Lower lobe of right lung (tissue), 2 donors: ENCODE data around the gene NT5C3B. TPM values are rescaled to one million over a fixed set of nuclear protein-coding genes. Genes with fewer than 3 reads are reported as not detected.

Source experiments
- ATAC-seq, 2 donors: fragments of 200-7000 bp; cut with Tn5 transposase; one replicate each; pipeline ENCODE4 v1.9.1; 2020 to 2022; ENCODE audit warnings: mild to moderate bottlenecking in 2 of 2, moderate library complexity in 2 of 2
- DNase-seq: peaks from one replicate; pipeline ENCODE4 v3.0.0-alpha.2; 2020
- H3K27ac ChIP-seq: fragments of 200-600 bp; one replicate; pipeline ENCODE4 v1.8.0; 2022
- H3K27me3 ChIP-seq: fragments of 200-600 bp; one replicate; pipeline ENCODE4 v1.8.0; 2022; ENCODE audit warnings: low read depth
- H3K36me3 ChIP-seq: fragments of 200-600 bp; one replicate; pipeline ENCODE4 v1.8.0; 2022; ENCODE audit warnings: mild to moderate bottlenecking
- H3K4me1 ChIP-seq: fragments of 200-600 bp; one replicate; pipeline ENCODE4 v1.8.0; 2022
- H3K4me3 ChIP-seq: fragments of 200-600 bp; one replicate; pipeline ENCODE4 v1.8.0; 2022; ENCODE audit warnings: mild to moderate bottlenecking
- H3K9me3 ChIP-seq: fragments of 200-600 bp; one replicate; pipeline ENCODE4 v1.8.0; 2022
- intact Hi-C: fragments of 100-400 bp; cut with DNase I; formaldehyde crosslinking; loops from one replicate; pipeline ENCODE4 v1.11.0; 2022
- total RNA-seq: library from RNA; stranded (reverse); fragmentation: NEBNext Ultra II Directional; extraction: Animal tissue kit (Norgen Biotek cat#: 25700); gene quantifications from one replicate; pipeline ENCODE4 v1.2.1, GENCODE V29; 2021
- TF ChIP-seq, protein P1 (sequence below): fragments of 200-600 bp; IDR thresholded peaks from one replicate; pipeline ENCODE4 v1.8.0; 2022; ENCODE audit warnings: antibody characterized with exemption, mild to moderate bottlenecking
- donor health status: DM: no; HTN: yes; CAD: no; lungs with severe emphysema.

The NT5C3B gene
- total RNA-seq, 1 donor from 2014 or later = 32.0 TPM

DNA sequence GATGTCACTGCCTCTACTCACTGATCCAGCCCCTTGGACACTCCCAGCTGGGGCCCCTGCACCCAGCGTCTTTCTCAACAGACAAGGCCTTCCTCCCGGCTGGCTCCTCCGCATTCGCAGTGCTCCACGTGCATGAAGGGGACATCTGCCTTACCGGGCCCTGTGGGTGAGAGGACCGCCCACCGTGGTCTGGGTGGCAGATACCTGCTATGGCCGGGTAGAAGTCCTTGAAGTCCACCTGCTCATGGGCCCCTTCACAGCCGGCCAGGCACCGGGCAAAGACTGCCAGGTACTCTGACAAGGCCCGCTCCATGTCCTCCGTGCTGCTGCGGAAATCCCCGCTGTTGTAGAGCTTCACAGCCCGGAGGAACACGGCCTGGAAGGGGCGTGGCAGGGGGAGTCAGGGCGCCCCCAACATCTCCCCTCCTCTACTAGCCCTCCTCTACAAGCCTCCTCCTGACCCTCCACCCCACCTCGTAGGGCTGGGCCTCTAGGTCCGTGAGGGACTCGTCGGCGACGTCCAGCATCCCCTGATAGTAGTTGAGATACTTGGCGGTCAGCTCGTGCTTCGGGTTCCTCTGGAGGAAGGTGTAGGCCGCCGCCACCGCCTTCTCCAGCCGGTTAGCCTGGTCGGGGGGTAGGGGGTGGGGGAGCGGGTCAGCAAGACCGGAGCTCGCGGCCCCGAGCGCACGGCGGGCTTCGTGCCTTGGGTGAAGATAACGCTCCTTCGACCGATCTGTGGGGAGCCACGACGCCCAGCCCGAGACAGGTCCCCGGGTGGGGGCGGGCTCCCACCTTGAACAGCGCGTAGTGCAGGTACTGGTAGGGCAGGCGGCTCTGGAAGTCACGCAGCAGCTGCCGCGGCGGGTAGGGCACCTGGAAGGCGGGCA is 25.1 kb downstream of the NT5C3B start:
- no peaks in the 10 kb centered on the region for H3K27me3 ChIP-seq
- H3K4me1 ChIP-seq = peaks cover 27% of the 10 kb centered on the region
- intact Hi-C loops = no loop called here
- ATAC-seq (peak; percentile 41 to 55), DNase-seq (peak; percentile 58)
- TF ChIP-seq, protein P1, sequence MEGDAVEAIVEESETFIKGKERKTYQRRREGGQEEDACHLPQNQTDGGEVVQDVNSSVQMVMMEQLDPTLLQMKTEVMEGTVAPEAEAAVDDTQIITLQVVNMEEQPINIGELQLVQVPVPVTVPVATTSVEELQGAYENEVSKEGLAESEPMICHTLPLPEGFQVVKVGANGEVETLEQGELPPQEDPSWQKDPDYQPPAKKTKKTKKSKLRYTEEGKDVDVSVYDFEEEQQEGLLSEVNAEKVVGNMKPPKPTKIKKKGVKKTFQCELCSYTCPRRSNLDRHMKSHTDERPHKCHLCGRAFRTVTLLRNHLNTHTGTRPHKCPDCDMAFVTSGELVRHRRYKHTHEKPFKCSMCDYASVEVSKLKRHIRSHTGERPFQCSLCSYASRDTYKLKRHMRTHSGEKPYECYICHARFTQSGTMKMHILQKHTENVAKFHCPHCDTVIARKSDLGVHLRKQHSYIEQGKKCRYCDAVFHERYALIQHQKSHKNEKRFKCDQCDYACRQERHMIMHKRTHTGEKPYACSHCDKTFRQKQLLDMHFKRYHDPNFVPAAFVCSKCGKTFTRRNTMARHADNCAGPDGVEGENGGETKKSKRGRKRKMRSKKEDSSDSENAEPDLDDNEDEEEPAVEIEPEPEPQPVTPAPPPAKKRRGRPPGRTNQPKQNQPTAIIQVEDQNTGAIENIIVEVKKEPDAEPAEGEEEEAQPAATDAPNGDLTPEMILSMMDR = no peak
- peak overlapping the region; percentile 84 for H3K4me3 ChIP-seq
- peak overlapping the region; percentile 73 for H3K27ac ChIP-seq
- no peaks in the 10 kb centered on the region for H3K36me3 ChIP-seq
- H3K9me3 ChIP-seq = no peaks in the 10 kb centered on the region

DNA sequence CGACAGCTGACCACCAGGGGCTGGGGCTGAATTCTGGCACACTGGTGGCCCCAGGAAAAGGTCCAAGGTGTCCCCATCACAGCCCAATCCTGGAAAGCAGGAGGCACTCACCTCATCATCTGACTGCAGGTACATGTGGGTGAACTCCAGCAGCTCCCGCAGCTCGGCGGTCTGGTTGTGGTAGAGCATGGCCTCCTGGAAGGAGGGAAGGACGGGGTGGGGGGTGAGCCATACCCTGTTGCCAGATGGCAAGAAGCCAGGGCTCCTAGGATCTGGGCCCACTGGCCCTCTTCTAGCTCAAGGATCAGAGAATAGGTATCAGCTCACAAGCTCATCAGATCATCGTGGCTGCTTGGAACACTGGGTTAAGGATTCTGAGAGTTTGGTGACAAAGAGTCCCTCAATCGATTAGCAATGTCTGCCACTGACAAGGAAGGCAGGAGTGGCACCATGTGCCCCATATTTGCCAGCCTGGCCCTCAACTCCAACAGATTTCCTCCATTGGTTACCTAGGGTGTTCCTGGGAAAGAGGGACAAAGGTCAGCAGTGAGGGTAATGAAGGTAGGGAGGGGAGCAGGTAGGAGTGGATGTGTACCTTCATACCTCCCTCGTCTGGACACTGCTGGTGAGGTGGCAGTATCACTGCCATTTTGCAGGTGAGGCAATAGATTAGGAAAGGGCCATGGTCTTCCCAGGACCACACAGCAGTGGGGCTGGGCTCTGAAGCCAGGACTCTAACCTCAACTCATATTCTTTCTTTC is 29.2 kb downstream of the NT5C3B start:
- Histone ChIP-seq H3K4me1 (peaks cover 20% of the 10 kb centered on the region), H3K36me3 (no peaks in the 10 kb centered on the region), H3K27ac (no peak overlapping the region), H3K27me3 (no peaks in the 10 kb centered on the region), H3K4me3 (no peak overlapping the region), H3K9me3 (no peaks in the 10 kb centered on the region)
- TF ChIP-seq, protein P1 = no peak
- DNase-seq = no peak
- ATAC-seq = no peak
- intact Hi-C loops = no loop called here

DNA sequence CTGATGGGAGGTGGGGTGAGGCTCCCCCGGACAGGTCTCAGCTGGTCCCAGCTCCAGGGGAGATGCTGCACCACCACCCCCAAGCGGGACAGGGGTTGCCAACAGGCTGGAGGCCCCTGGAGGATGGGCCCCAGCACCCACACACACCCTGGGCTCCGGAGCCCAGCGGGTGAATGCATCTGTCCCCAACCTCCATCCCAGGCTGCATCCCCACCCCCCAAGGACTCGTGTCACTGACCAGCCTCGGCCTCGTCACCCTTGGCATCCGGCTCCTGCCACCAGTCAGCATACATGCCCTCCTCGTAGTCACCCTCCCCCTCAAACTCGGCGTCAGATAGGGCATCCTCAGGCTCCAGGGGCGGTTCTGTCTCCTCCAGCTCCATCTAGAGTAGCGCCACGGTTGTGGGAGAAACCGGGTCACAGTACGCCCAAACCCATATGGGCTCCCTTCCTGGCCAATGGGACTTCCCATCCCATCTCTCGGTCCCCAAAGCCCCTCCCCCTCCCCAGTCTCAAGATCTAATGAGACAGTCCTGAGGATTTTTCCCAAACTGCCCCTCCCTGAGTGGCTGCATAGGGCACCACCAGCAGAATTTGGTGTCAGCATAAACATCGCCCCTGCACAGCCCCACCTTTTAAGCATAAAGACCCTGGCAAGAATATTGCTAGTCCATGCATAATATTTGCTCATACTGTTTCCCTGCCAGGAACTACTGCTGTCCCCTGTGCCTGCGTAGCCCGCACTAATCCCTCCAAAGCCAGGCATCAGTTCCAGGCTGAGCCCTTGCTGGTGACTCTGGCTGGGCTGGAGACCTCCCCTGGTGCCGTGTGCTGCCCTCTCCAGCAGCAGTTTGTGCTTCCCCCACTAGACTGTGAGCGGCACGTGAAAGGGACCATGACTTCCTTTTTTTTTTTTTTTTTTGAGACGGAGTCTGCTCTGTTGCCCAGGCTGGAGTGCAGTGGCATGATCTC is 32.7 kb downstream of the NT5C3B start:
- intact Hi-C loops = no loop called here
- no peak for DNase-seq

DNA sequence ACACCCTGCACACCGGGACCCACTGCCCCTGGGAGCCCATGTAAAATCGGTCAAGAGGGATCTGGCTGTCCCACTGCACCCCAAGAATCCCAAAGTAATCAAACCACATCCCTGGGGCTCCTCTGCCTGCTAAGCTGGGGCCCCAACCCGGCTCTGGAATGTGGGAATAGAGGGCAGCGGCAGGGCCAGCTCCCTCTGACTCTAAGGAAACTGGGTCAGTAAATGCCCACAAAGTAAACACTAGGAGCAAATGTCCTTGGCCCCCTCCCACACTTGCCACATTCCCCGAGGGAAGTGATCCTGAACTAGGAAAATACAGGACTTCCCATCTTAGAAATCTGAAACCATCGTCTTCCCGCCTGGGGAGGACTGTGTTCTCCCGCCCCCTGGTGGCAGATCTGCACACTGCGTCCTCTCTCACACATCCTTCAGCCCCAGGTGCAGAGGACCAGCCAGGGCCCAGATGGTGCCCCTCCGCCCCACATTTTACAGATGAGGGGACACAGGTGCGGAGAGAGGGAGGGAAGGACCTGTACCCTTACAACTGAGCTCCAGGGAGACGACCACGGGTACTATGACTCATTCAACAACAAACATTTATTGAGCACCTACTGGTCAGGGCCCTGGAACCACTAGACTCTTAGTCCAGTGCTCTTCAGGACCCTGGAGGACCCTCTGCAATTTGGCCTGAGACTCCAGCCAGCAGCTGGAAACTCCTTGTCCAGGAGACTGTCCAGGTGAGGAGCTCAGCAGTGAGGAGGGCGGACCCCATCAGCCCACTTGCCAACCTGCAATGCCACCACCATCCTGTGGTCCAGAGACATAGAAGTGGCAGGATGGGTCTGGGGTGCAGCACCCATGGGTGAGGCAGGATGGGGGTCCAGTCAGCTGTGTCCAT is 34.4 kb downstream of the NT5C3B start:
- no peaks in the 10 kb centered on the region for H3K9me3 ChIP-seq
- H3K4me1 ChIP-seq = peaks cover 10% of the 10 kb centered on the region
- intact Hi-C loops = no loop called here
- TF ChIP-seq, protein P1 = peak; percentile 96
- H3K4me3 ChIP-seq = no peak overlapping the region
- DNase-seq = peak; percentile 87
- H3K36me3 ChIP-seq = no peaks in the 10 kb centered on the region
- peak overlapping the region; percentile 31 for H3K27ac ChIP-seq
- peak; percentile 87 to 90 for ATAC-seq
- H3K27me3 ChIP-seq = no peaks in the 10 kb centered on the region

More for the DNA sequence above, 32.7 kb downstream of the NT5C3B start:
- no peak overlapping the region for H3K4me3 ChIP-seq
- H3K27ac ChIP-seq = no peak overlapping the region
- H3K36me3 ChIP-seq = no peaks in the 10 kb centered on the region
- TF ChIP-seq, protein P1 = no peak
- no peaks in the 10 kb centered on the region for H3K9me3 ChIP-seq
- no peak for ATAC-seq
- no peaks in the 10 kb centered on the region for H3K27me3 ChIP-seq
- H3K4me1 ChIP-seq = peaks cover 10% of the 10 kb centered on the region
